ENCODE data around the gene CD300C.
"Not testable (repeated sequence)": the region's sequence is repeated elsewhere in the genome, so short reads cannot be mapped to it uniquely, and the experiment has no call there.

The CD300C gene

DNA sequence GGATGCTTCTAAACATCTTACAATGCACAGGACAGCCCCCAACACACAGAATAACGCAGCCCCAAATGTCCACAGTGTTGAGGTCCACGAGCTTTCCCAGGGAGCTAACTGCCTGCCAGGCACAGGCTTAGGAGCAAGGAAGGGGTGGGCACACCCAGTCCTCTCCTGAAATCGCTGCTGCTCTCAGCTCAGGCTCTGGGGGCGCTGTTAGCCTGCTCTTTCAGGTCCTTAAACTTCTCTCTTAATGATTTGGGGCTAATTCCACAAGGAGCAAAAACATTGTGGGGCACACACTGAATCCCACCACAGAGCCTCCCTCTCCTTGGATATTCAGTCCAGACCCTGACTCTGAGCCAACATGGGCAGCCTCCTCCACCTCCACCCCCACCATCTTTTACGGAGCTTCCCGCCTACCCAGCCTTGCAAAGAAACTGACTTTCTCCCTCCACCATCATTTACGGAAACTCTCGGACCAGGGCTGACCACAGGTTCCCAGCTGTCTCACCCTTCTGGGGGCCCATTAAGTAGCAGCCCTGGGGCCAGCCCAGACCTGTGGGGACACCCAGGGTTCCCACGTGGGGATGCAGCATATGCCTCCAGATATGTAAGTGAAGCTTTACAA, 20.3 kb upstream of the CD300C start:
- no peak for DNase-seq (ENCODE audit: low read depth, low spot score)
- Histone ChIP-seq H3K9me3 (ENCODE audit: low read depth, low read length) (no peaks in the 10 kb centered on the region), H3K36me3 (ENCODE audit: insufficient read depth, low read length) (no peaks in the 10 kb centered on the region), H3K9ac (ENCODE audit: insufficient read length) (no peak overlapping the region), H3K4me3 (no peak overlapping the region), H3K27ac (no peak overlapping the region)
- TF ChIP-seq EZH2 (IDR thresholded peaks at IDR 0.05) (no peak), FOXP2 (optimal IDR thresholded peaks at IDR 0.05; ENCODE audit: control extremely low read depth, extremely low read length, insufficient read depth) (no peak), POLR2AphosphoS5 (IDR thresholded peaks at IDR 0.05; ENCODE audit: borderline replicate concordance, low read depth, low read length) (no peak)

DNA sequence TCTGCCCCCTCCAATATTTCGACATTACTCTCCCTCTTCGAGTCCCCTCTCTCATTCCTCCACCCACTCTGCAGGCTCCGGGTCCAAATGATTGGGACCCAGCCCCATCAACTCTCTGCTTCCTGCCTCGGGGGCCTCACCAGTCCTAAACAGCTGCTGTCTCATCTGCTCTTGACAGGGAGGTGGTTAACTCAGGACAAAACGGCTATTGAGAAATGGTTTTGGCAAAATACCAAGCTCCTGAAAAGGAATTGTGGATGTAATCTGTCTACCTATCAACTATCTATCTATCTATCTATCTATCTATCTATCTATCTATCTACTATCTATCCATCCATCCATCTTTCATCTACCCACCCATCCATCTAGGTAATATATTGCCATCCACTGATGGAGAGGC, 19.2 kb upstream of the CD300C start:
- DNase-seq (ENCODE audit: low read depth, low spot score) = no peak
- TF ChIP-seq EZH2 (IDR thresholded peaks at IDR 0.05) (no peak), POLR2AphosphoS5 (IDR thresholded peaks at IDR 0.05; ENCODE audit: borderline replicate concordance, low read depth, low read length) (no peak), FOXP2 (optimal IDR thresholded peaks at IDR 0.05; ENCODE audit: control extremely low read depth, extremely low read length, insufficient read depth) (no peak)
- Histone ChIP-seq H3K27ac (no peak overlapping the region), H3K36me3 (ENCODE audit: insufficient read depth, low read length) (no peaks in the 10 kb centered on the region), H3K9me3 (ENCODE audit: low read depth, low read length) (no peaks in the 10 kb centered on the region), H3K4me3 (no peak overlapping the region), H3K9ac (ENCODE audit: insufficient read length) (no peak overlapping the region)

GRCh38 chr17:74563358-74563757, 17.4 kb upstream of the CD300C start:
- Histone ChIP-seq H3K36me3 (ENCODE audit: insufficient read depth, low read length) (no peaks in the 10 kb centered on the region), H3K4me3 (no peak overlapping the region), H3K27ac (no peak overlapping the region), H3K9ac (ENCODE audit: insufficient read length) (no peak overlapping the region), H3K9me3 (ENCODE audit: low read depth, low read length) (no peaks in the 10 kb centered on the region)
- no peak for TF ChIP-seq POLR2AphosphoS5 (IDR thresholded peaks at IDR 0.05; ENCODE audit: borderline replicate concordance, low read depth, low read length)
- no peak for DNase-seq (ENCODE audit: low read depth, low spot score)

DNA sequence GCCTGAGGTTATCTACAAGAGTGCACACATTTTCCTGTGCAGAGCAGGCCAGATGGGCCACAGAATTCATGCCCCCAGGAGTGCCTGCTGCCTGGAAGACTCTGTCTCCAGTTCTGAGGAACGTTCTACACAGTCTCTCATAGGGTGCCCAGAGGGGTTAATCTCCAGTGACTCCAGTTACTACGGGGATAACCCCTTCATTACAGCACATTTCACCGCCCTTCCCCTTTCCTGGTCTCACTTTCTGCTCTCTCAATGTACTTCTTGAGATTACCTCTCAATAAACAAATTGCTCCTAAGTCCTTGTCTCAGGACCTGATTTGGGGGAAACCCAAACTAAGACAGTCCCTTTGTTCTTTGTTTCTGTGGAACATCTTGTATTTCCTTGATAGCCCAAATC, 15.7 kb upstream of the CD300C start:
- no peak overlapping the region for H3K4me3 ChIP-seq
- H3K9ac ChIP-seq (ENCODE audit: insufficient read length) = no peak overlapping the region
- no peak overlapping the region for H3K27ac ChIP-seq
- no peak for DNase-seq (ENCODE audit: low read depth, low spot score)
- TF ChIP-seq FOXP2 (optimal IDR thresholded peaks at IDR 0.05; ENCODE audit: control extremely low read depth, extremely low read length, insufficient read depth) (no peak), POLR2AphosphoS5 (IDR thresholded peaks at IDR 0.05; ENCODE audit: borderline replicate concordance, low read depth, low read length) (no peak), EZH2 (IDR thresholded peaks at IDR 0.05) (no peak)
- H3K9me3 ChIP-seq (ENCODE audit: low read depth, low read length) = no peaks in the 10 kb centered on the region
- H3K36me3 ChIP-seq (ENCODE audit: insufficient read depth, low read length) = no peaks in the 10 kb centered on the region

- no peak for DNase-seq (ENCODE audit: low read depth, low spot score)
- no peak for TF ChIP-seq POLR2AphosphoS5 (IDR thresholded peaks at IDR 0.05; ENCODE audit: borderline replicate concordance, low read depth, low read length)
- TF ChIP-seq EZH2 (IDR thresholded peaks at IDR 0.05) = no peak
- no peak for TF ChIP-seq FOXP2 (optimal IDR thresholded peaks at IDR 0.05; ENCODE audit: control extremely low read depth, extremely low read length, insufficient read depth)
- H3K36me3 ChIP-seq (ENCODE audit: insufficient read depth, low read length) = no peaks in the 10 kb centered on the region
- H3K9ac ChIP-seq (ENCODE audit: insufficient read length) = no peak overlapping the region
- no peaks in the 10 kb centered on the region for H3K9me3 ChIP-seq (ENCODE audit: low read depth, low read length)
- no peak overlapping the region for H3K27ac ChIP-seq
- no peak overlapping the region for H3K4me3 ChIP-seq
Measured at GRCh38 chr17:74558882-74559519, 13.1 kb upstream of the CD300C start.

DNA sequence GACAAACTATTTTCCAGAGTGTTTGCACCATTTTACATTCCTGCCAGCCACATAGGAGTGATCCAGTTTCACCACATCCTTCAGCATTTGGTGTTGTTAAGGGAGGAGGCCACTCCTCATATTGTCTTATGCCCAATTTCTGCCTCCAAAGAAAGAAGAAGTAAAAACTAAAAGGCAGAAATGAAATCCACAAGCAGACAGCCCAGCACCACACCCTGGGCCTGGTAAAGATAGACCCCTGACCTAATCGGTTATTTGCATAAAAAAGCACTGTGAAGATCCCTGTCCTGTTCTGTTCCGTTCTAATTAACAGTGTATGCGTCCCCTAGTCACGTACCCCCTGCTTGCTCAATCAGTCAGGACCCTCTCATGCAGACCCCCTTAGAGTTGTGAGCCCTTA, 12.5 kb upstream of the CD300C start:
- not testable (repeated sequence) for H3K4me3 ChIP-seq; H3K9me3 ChIP-seq (ENCODE audit: low read depth, low read length); H3K9ac ChIP-seq (ENCODE audit: insufficient read length)

DNA sequence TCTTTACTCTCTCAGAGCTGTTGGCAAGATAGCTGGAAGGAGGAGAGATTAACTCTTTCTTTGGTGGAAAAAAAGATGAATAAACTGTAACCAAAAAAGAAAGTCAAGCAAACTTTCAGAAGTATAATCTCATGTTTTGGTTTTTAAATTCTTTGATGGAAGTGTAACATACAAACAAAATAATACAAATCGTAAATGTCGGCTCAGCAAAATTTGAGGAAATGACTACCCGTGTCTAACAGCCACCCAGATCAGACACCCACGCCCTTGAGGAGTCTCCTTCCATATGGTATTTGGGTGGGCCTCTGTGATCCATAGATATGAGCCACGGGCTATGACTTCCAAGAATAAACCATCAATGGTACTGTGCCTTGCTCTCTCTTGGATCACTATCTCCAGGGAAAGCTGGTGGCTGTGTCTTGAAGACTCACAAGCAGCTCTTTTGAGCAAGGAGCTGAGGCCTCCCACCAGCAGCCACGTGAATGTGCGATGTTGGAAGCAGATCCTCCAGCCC, 9.6 kb upstream of the CD300C start:
- DNase-seq (ENCODE audit: low read depth, low spot score) = no peak
- Histone ChIP-seq H3K4me3 (no peak overlapping the region), H3K27ac (no peak overlapping the region), H3K36me3 (ENCODE audit: insufficient read depth, low read length) (no peaks in the 10 kb centered on the region), H3K9ac (ENCODE audit: insufficient read length) (no peak overlapping the region), H3K9me3 (ENCODE audit: low read depth, low read length) (no peaks in the 10 kb centered on the region)
- no peak for TF ChIP-seq EZH2 (IDR thresholded peaks at IDR 0.05)
- TF ChIP-seq POLR2AphosphoS5 (IDR thresholded peaks at IDR 0.05; ENCODE audit: borderline replicate concordance, low read depth, low read length) = no peak
- no peak for TF ChIP-seq FOXP2 (optimal IDR thresholded peaks at IDR 0.05; ENCODE audit: control extremely low read depth, extremely low read length, insufficient read depth)

More for the DNA sequence above, 12.5 kb upstream of the CD300C start:
- not testable (repeated sequence) for H3K27ac ChIP-seq; H3K36me3 ChIP-seq (ENCODE audit: insufficient read depth, low read length); DNase-seq (ENCODE audit: low read depth, low spot score)

DNA sequence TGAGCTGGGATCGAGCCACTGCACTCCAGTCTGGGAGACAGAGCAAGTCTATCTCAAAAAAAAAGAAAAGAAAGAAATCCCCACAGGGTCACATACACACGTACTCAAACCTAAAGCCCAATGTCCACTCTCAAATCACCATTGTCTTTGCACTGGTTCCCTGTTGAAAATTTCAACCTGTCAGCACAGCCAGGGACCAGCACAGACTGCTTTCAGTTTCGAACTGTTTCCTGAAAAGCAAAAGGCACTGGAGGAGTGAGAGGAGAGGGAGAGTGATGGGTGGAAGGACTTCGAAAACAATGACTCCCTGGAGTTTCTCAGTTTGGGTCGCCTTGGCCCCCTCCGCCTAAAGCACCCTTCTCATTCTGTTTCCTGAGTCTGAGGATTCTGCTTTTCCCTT, 9.0 kb upstream of the CD300C start:
- no peaks in the 10 kb centered on the region for H3K9me3 ChIP-seq (ENCODE audit: low read depth, low read length)
- H3K36me3 ChIP-seq (ENCODE audit: insufficient read depth, low read length) = no peaks in the 10 kb centered on the region
- H3K4me3 ChIP-seq = no peak overlapping the region
- TF ChIP-seq EZH2 (IDR thresholded peaks at IDR 0.05) = no peak
- no peak for TF ChIP-seq POLR2AphosphoS5 (IDR thresholded peaks at IDR 0.05; ENCODE audit: borderline replicate concordance, low read depth, low read length)
- no peak for TF ChIP-seq FOXP2 (optimal IDR thresholded peaks at IDR 0.05; ENCODE audit: control extremely low read depth, extremely low read length, insufficient read depth)
- no peak overlapping the region for H3K9ac ChIP-seq (ENCODE audit: insufficient read length)
- H3K27ac ChIP-seq = no peak overlapping the region
- no peak for DNase-seq (ENCODE audit: low read depth, low spot score)

DNA sequence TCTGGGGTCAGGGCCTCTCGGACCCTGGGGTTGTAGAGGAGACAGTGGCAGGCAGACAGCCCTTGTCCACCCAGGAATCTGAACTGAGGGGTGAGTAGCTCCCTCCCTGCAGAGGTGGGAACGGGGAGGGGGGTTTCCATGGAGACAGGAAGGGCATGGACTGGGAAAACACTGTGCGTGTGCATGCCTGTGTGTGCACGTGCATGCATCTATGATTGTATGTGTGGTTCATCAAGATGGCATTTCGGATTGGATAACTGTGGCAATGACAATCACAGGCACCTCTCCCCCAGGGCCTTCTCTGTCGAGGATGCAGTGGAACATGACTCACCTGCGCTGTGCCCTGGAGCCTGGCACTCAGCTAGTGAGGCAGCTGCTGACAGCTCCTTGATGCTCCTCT, 6.1 kb upstream of the CD300C start:
- no peak for TF ChIP-seq POLR2AphosphoS5 (IDR thresholded peaks at IDR 0.05; ENCODE audit: borderline replicate concordance, low read depth, low read length)
- TF ChIP-seq FOXP2 (optimal IDR thresholded peaks at IDR 0.05; ENCODE audit: control extremely low read depth, extremely low read length, insufficient read depth) = no peak
- TF ChIP-seq EZH2 (IDR thresholded peaks at IDR 0.05) = no peak
- H3K9me3 ChIP-seq (ENCODE audit: low read depth, low read length) = no peaks in the 10 kb centered on the region
- H3K9ac ChIP-seq (ENCODE audit: insufficient read length) = no peak overlapping the region
- no peak for DNase-seq (ENCODE audit: low read depth, low spot score)
- no peaks in the 10 kb centered on the region for H3K36me3 ChIP-seq (ENCODE audit: insufficient read depth, low read length)
- H3K4me3 ChIP-seq = no peak overlapping the region
- no peak overlapping the region for H3K27ac ChIP-seq
